IPS-15b (cell line): ENCODE data around the gene JAG1.

Source experiments
- H3K27me3 ChIP-seq: one replicate; pipeline ENCODE4 v1.6.1; 2013; ENCODE audit warnings: low read length; ENCODE audit not compliant: control insufficient read depth, insufficient read depth
- H3K36me3 ChIP-seq: one replicate; pipeline ENCODE4 v1.6.1; 2013; ENCODE audit warnings: low read length; ENCODE audit not compliant: control insufficient read depth, insufficient read depth
- H3K4me1 ChIP-seq: one replicate; pipeline ENCODE4 v1.6.1; 2013; ENCODE audit warnings: mild to moderate bottlenecking, low read length; ENCODE audit not compliant: control insufficient read depth, insufficient read depth
- H3K4me3 ChIP-seq: one replicate; pipeline ENCODE4 v1.5.1; 2013; ENCODE audit warnings: low read depth, low read length
- H3K9ac ChIP-seq: one replicate; pipeline ENCODE4 v1.6.1; 2013; ENCODE audit warnings: low read depth, mild to moderate bottlenecking, low read length
- H3K9me3 ChIP-seq: one replicate; pipeline ENCODE4 v1.6.1; 2013; ENCODE audit warnings: mild to moderate bottlenecking, low read length; ENCODE audit not compliant: control insufficient read depth, insufficient read depth

The JAG1 gene

GRCh38 chr20:10647471-10647870 lies 26.3 kb downstream of the JAG1 start:
- H3K4me1 ChIP-seq: peaks cover 22% of the 10 kb centered on the region
- no peak overlapping the region for H3K4me3 ChIP-seq
- H3K9me3 ChIP-seq: no peaks in the 10 kb centered on the region
- peaks cover 60% of the 10 kb centered on the region for H3K36me3 ChIP-seq
- H3K9ac ChIP-seq: no peak overlapping the region
- no peaks in the 10 kb centered on the region for H3K27me3 ChIP-seq

GRCh38 chr20:10646886-10647420 lies 26.8 kb downstream of the JAG1 start:
- H3K36me3 ChIP-seq: peaks cover 66% of the 10 kb centered on the region
- no peak overlapping the region for H3K4me3 ChIP-seq

GRCh38 chr20:10646006-10646405 lies 27.8 kb downstream of the JAG1 start:
- peaks cover 22% of the 10 kb centered on the region for H3K4me1 ChIP-seq
- no peak overlapping the region for H3K4me3 ChIP-seq
- H3K9me3 ChIP-seq: no peaks in the 10 kb centered on the region
- H3K9ac ChIP-seq: no peak overlapping the region
- peaks cover 75% of the 10 kb centered on the region for H3K36me3 ChIP-seq
- no peaks in the 10 kb centered on the region for H3K27me3 ChIP-seq

More at GRCh38 chr20:10646886-10647420, 26.8 kb downstream of the JAG1 start:
- no peak overlapping the region for H3K9ac ChIP-seq
- H3K4me1 ChIP-seq: peaks cover 22% of the 10 kb centered on the region
- H3K27me3 ChIP-seq: no peaks in the 10 kb centered on the region
- no peaks in the 10 kb centered on the region for H3K9me3 ChIP-seq

- Histone ChIP-seq H3K36me3 (peaks cover 82% of the 10 kb centered on the region), H3K4me1 (peaks cover 16% of the 10 kb centered on the region)
Observed at GRCh38 chr20:10645205-10645570, 28.6 kb downstream of the JAG1 start.

GRCh38 chr20:10644458-10645204 lies 29.2 kb downstream of the JAG1 start:
- Histone ChIP-seq H3K36me3 (peaks cover 82% of the 10 kb centered on the region), H3K4me3 (no peak overlapping the region), H3K27me3 (no peaks in the 10 kb centered on the region), H3K9me3 (no peaks in the 10 kb centered on the region), H3K9ac (no peak overlapping the region), H3K4me1 (peaks cover 11% of the 10 kb centered on the region)

More at GRCh38 chr20:10645205-10645570, 28.6 kb downstream of the JAG1 start:
- Histone ChIP-seq H3K9ac (no peak overlapping the region), H3K27me3 (no peaks in the 10 kb centered on the region), H3K9me3 (no peaks in the 10 kb centered on the region), H3K4me3 (no peak overlapping the region)

GRCh38 chr20:10643560-10643873 lies 30.3 kb downstream of the JAG1 start:
- Histone ChIP-seq H3K4me1 (peaks cover 1% of the 10 kb centered on the region), H3K36me3 (peaks cover 87% of the 10 kb centered on the region), H3K9me3 (no peaks in the 10 kb centered on the region), H3K27me3 (no peaks in the 10 kb centered on the region), H3K9ac (no peak overlapping the region), H3K4me3 (no peak overlapping the region)

- H3K4me3 ChIP-seq: no peak overlapping the region
- H3K9ac ChIP-seq: no peak overlapping the region
- peaks cover 5% of the 10 kb centered on the region for H3K4me1 ChIP-seq
- H3K36me3 ChIP-seq: peaks cover 81% of the 10 kb centered on the region
- H3K27me3 ChIP-seq: no peaks in the 10 kb centered on the region
- no peaks in the 10 kb centered on the region for H3K9me3 ChIP-seq
Observed at GRCh38 chr20:10642856-10643559, 30.8 kb downstream of the JAG1 start.

- no peaks in the 10 kb centered on the region for H3K27me3 ChIP-seq
- peaks cover 70% of the 10 kb centered on the region for H3K36me3 ChIP-seq
- H3K9ac ChIP-seq: no peak overlapping the region
- peaks cover 13% of the 10 kb centered on the region for H3K4me1 ChIP-seq
- H3K9me3 ChIP-seq: no peaks in the 10 kb centered on the region
- no peak overlapping the region for H3K4me3 ChIP-seq
Observed at GRCh38 chr20:10641893-10642292, 31.9 kb downstream of the JAG1 start.

- Histone ChIP-seq H3K9ac (no peak overlapping the region), H3K9me3 (no peaks in the 10 kb centered on the region), H3K27me3 (no peaks in the 10 kb centered on the region), H3K36me3 (peaks cover 66% of the 10 kb centered on the region), H3K4me1 (peaks cover 18% of the 10 kb centered on the region), H3K4me3 (no peak overlapping the region)
Observed at GRCh38 chr20:10641467-10641866, 32.3 kb downstream of the JAG1 start.

- Histone ChIP-seq H3K36me3 (peaks cover 61% of the 10 kb centered on the region), H3K4me1 (peaks cover 22% of the 10 kb centered on the region), H3K4me3 (no peak overlapping the region)
Observed at GRCh38 chr20:10640897-10641296, 32.9 kb downstream of the JAG1 start.

GRCh38 chr20:10639737-10640556 lies 33.9 kb downstream of the JAG1 start:
- no peak overlapping the region for H3K4me3 ChIP-seq
- H3K27me3 ChIP-seq: no peaks in the 10 kb centered on the region
- no peak overlapping the region for H3K9ac ChIP-seq
- H3K4me1 ChIP-seq: peaks cover 25% of the 10 kb centered on the region
- peaks cover 51% of the 10 kb centered on the region for H3K36me3 ChIP-seq
- H3K9me3 ChIP-seq: no peaks in the 10 kb centered on the region

More at GRCh38 chr20:10640897-10641296, 32.9 kb downstream of the JAG1 start:
- no peaks in the 10 kb centered on the region for H3K27me3 ChIP-seq
- H3K9ac ChIP-seq: no peak overlapping the region
- no peaks in the 10 kb centered on the region for H3K9me3 ChIP-seq
